GM12891 (cell line): Measurements from ENCODE around the gene WDR90.

Source experiments
- PAX5 ChIP-seq: IDR thresholded peaks from 2 replicates; pipeline ENCODE4 v1.6.1; 2011; ENCODE audit warnings: low read length, moderate library complexity, mild to moderate bottlenecking; ENCODE audit not compliant: insufficient read depth, severe bottlenecking
- POLR2A ChIP-seq: IDR thresholded peaks from 2 replicates; pipeline ENCODE4 v1.6.1; 2011; ENCODE audit warnings: low read depth, low read length, control low read depth
- POLR2AphosphoS5 ChIP-seq: IDR thresholded peaks from 2 replicates; pipeline ENCODE4 v1.6.1; 2011; ENCODE audit warnings: low read depth, low read length, control low read depth
- POU2F2 ChIP-seq: IDR thresholded peaks from 2 replicates; pipeline ENCODE4 v1.6.1; 2011; ENCODE audit warnings: low read depth, mild to moderate bottlenecking, control low read depth, low read length, moderate library complexity
- TAF1 ChIP-seq: IDR thresholded peaks from 2 replicates; pipeline ENCODE4 v1.6.1; 2011; ENCODE audit warnings: low read depth, low read length, control low read depth

- TF ChIP-seq POLR2A (no peak), TAF1 (no peak), POLR2AphosphoS5 (0 out of 2 replicates have a peak, but pooled peaks have one; percentile 13), PAX5 (no peak), POU2F2 (no peak)
These were observed 1.8 kb upstream of the WDR90 start for GRCh38 chr16:647173-647902.
